Daoy (cell line): ENCODE results near the gene LRFN2. TPM values are rescaled to one million over a fixed set of nuclear protein-coding genes. Genes with fewer than 3 reads are reported as not detected.

Experiments
- DNase-seq: peaks from one replicate; pipeline ENCODE4 v3.0.0-alpha.2; 2015; ENCODE audit warnings: low read depth
- total RNA-seq: library from RNA; depleted of rRNA; stranded (reverse); fragments of >200 nt; shearing (Covaris generic); gene quantifications from 2 replicates; pipeline ENCODE4 v1.2.3, GENCODE V29; 2014

LRFN2 gene
- total RNA-seq, 1 experiment from 2014 or later: 0.17 TPM

- DNase-seq: no peak
Observed at GRCh38 chr6:40400738-40401137, 186.4 kb downstream of the LRFN2 start.

GRCh38 chr6:40399888-40400457, 187.2 kb downstream of the LRFN2 start:
- DNase-seq: no peak

DNA sequence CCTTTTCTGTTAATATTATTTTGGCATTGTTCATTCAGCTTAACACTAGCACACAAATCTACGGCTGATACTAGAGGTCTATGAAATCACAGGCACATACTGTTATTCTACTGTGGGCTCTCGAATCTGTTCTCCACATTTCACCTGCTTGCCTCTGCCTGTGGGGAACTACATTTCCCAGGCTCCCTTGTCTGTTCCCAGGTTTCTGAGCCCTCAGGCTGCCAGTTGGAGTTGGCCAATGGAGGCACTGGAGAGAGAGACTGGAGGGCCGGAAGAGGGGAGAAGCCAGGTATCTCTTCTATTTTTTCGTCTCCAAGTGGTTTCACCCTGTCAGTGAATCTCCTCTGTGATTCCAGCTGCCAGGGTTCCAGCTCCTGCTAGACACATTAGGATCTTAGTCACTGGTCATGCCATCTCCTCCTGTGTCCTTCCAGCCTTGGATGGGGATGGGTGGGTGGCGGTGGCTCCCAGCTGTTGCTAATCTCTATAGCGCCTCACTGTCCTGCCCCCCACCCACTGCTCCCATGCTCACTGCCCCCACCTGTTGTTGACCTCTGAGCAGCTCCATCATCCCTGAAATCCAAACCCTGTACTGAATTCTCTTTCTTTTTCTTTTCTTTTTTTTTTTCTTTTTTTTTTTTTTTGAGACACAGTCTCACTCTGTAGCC, 188.2 kb downstream of the LRFN2 start:
- DNase-seq: no peak

- no peak for DNase-seq
Observed at GRCh38 chr6:40398034-40398691, 189.0 kb downstream of the LRFN2 start.

DNA sequence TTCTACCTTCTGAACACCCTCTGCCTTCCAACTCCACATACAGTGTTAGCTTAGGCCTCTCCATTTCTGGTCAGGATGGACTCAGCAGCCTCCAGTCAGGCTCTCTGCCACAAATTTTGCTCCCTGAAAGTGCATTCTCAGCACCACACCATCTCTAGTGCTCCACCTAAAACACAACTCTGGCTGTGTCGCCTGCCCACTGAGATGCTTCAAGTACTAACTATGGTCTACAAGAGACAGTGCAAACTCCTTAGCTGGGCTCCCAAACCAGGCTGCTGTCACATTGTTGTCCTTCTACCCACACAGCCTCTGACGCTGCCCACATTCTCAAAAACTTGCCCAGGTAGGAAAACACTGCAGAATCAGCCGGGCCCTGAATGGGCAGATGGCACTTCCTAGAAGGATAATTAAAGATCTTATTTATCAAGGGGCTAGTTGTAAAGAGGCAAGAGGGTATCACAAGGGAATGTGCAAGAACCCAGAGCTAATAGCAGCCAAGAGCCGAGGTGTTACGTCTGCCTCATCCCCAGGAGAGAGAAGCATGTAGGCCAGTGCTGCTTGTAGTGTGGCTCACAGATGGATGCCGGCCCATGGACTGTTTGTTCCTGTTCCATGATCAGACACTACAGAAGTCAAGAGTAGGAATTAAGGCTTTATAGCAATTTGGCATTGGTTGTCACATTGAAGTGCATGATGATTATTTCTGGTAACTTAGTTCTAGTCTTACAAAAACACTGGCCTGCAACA, 189.7 kb downstream of the LRFN2 start:
- no peak for DNase-seq

DNA sequence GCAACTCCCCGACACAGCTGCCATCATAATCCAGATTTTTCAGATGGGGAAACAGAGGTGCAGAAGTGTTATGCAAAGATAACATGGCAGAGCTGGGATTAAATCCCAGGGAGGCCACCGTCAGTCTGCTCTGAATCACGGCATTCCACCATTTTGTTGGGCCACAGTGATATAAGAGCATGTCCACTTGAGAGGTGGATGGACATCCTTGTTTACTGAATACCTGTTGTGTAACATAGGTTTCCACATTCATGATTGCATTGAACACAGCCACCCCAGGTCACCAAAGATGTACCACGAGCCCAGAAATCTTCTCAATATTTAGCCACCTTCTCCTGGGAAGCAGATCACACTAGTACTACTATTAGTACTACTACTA, 191.5 kb downstream of the LRFN2 start:
- no peak for DNase-seq

DNA sequence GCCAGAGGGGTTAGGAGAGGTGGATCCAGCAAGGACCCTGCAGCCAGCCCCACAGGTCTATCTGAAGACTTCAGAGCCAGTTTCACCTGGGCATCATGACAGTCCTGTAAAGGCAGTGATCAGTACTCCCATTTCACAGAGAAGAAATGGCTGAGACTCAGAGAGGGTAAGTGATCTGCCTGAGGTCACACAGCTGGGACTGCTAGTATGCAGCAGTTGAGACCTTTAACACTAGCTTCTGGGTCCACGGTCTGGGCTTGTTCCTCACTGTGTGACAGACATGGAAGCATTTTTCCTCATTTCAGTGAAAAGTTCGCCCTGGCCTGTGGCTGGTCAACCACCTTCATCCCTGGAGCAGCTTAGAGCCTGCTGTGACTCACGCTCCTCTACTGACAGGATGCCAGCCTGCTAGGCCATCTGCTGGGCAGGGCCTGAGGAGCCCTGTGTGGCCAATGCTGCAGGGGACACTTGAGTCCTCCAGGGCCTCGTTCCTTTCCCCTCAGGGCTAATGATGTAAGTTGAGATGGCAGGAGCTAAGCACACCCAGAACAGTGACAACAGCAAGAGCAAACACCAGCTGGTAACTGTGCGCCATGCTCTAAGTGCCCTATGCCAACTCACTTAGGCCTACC, 192.0 kb downstream of the LRFN2 start:
- no peak for DNase-seq

DNA sequence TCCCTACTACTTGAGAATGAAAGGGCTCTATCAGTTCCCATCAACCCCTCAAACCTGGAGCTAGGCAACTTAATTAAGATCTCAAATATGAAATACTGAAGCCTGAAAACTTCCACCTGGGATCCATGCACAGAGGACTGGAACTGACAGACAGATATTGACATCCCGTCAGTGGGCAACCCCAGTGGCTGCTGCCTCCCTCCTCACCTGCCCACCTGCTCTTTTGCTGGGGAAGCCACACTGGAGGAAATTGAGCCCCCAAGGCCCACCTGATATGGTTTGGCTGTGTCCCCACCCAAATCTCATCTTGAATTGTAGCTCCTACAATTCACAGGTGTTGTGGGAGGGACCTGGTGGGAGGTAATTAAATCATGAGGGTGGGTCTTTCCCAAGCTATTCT, 192.8 kb downstream of the LRFN2 start:
- no peak for DNase-seq

- no peak for DNase-seq
Observed at GRCh38 chr6:40393641-40394040, 193.5 kb downstream of the LRFN2 start.

- no peak for DNase-seq
Observed at GRCh38 chr6:40392589-40392988, 194.6 kb downstream of the LRFN2 start.

- DNase-seq: no peak
Observed at GRCh38 chr6:40391851-40392517, 195.2 kb downstream of the LRFN2 start.

DNA sequence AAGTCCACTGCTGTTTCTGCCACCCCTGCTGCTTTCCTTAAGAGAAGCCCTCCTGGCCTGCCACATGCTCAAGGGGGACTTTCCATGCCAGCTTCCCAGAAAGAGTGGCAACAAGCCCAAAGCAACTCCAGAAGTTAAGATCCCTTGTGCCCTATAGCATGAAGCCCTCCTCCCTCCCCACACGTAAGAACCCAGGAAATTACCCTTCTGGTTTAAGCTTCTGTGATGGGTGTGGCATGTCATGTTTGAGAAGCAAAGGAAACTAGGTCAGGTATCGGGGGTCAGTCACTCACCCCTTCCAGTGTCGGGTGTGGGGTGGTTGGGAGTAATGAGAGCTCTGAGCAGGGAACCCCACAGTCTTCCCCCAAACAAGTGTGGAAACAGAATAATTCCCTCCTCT, 196.1 kb downstream of the LRFN2 start:
- no peak for DNase-seq

- no peak for DNase-seq
Observed at GRCh38 chr6:40390144-40390800, 196.9 kb downstream of the LRFN2 start.

GRCh38 chr6:40389254-40389653, 197.9 kb downstream of the LRFN2 start:
- no peak for DNase-seq

GRCh38 chr6:40387871-40388264, 199.3 kb downstream of the LRFN2 start:
- no peak for DNase-seq

GRCh38 chr6:40387127-40387870, 199.9 kb downstream of the LRFN2 start:
- DNase-seq: no peak

- DNase-seq: no peak
Observed at GRCh38 chr6:40386200-40386599, 201.0 kb downstream of the LRFN2 start.

DNA sequence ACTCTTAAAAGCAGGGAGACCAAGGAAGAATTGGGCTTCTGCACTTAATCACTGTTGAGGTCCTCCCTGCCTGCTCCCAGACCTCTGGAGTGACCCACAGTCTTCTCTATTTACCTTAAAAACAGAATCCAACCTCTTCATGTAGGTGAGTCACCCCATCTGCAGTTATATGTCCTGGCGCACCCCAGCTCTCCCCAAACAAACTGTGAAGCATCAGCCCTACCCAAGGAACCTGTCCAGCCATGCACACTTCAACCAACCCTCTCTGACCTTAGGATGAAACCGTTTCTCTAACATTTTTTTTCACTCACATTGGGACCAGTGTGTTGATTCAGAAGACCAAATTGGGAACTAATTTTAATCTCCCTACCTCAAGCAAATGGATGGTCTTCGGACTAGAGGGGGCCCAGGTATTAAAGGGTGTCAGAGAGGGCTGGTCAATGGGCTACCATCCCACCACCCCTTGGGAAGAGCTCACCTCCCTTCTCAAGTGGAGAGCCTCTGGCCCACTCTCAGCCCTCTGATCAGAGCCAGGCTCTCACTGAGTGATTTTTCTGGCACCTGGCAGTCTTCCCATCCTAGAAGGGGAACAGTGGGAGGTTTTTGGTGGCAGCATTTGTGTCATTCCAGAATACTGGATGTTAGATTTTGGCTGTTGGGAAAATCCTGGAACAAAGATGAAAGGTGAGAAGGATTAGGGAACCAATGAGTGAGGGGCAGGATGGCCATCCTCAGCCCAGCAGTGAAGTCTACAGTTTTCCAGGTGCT, 203.6 kb downstream of the LRFN2 start:
- no peak for DNase-seq

DNA sequence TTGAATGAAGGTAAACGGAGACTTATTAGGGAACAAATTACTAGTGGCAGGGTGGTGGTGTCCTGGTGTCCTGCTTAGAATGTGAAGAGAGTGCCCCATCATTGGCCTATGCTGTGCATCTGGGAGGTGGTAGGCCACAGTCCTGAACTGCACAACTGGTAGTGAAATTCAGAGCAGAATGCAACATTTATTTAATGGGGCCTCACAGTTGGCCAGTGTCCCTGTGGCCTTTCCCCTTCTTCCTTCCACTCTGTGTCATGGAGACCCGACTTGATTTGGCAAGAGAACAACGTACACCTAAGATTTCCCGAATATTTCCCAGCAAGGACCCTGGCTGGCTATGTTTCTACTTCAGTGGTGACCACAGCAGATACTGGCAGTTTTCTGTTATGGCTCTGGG, 206.9 kb downstream of the LRFN2 start:
- no peak for DNase-seq

GRCh38 chr6:40379811-40380210, 207.4 kb downstream of the LRFN2 start:
- DNase-seq: no peak
